A549 (cell line): ENCODE results near the gene CXCR5. TPM values are rescaled to one million over a fixed set of nuclear protein-coding genes. Genes with fewer than 3 reads are reported as not detected.

Source experiments
- ATAC-seq, 2 experiments: fragments of 200-7000 bp in 1 of 2; fragments of >200 bp in 1 of 2; cut with Nextera tagmentation in 1 of 2; cut with Tn5 transposase in 1 of 2; 3 replicates each; pipeline versions ENCODE4 v1.8.0 to v1.9.1; 2018 to 2020; ENCODE audit warnings: mild to moderate bottlenecking in 1 of 2, moderate library complexity in 1 of 2
- CTCF ChIA-PET: fragments of 300-600 bp; sonication (Branson Sonifier 250); formaldehyde crosslinking; extraction: SDS; loops from one replicate; lab custom pipeline; 2021; ENCODE audit warnings: antibody characterized with exemption, inconsistent platforms; lab: Yijun Ruan, JAX
- POLR2A ChIA-PET: fragments of 350-600 bp; formaldehyde crosslinking; extraction: SDS; loops from one replicate; lab custom pipeline; 2021; ENCODE audit warnings: antibody characterized with exemption, inconsistent platforms; lab: Yijun Ruan, JAX
- DNase-seq, 2 experiments: peaks; one replicate each; pipeline versions ENCODE4 v3.0.0 to v3.0.0-alpha.2; 2011 to 2016; ENCODE audit warnings: low read depth in 1 of 2, low spot score in 1 of 2
- FAIRE-seq: peaks from 2 replicates; lab custom pipeline; 2011; peaks lifted over from hg19 to GRCh38; lab: Jason Lieb, UNC
- H3K27ac ChIP-seq, 2 experiments: fragments of >200 bp; sonication (Bioruptor Twin); formaldehyde crosslinking; 3 replicates each; pipeline ENCODE4 v1.5.1; 2016 to 2017
- H3K4me1 ChIP-seq: fragments of >200 bp; sonication (Bioruptor Twin); formaldehyde crosslinking; 3 replicates; pipeline ENCODE4 v1.6.1; 2016
- H3K4me2 ChIP-seq: fragments of >200 bp; sonication (Bioruptor Twin); formaldehyde crosslinking; 3 replicates; pipeline ENCODE4 v1.6.1; 2016
- H3K4me3 ChIP-seq: fragments of >200 bp; sonication (Bioruptor Twin); formaldehyde crosslinking; 3 replicates; pipeline ENCODE4 v1.5.1; 2016
- H3K9me3 ChIP-seq: fragments of >200 bp; sonication (Bioruptor Twin); formaldehyde crosslinking; 3 replicates; pipeline ENCODE4 v1.6.1; 2016
- BHLHE40 ChIP-seq: IDR thresholded peaks from 2 replicates; pipeline ENCODE4 v1.6.1; 2012; ENCODE audit warnings: low read depth, low read length, inconsistent platforms
- CBX2 ChIP-seq: fragments of 200-600 bp; sonication (generic); IDR thresholded peaks from 2 replicates; pipeline ENCODE4 v1.6.1; 2016; ENCODE audit warnings: low read depth, mild to moderate bottlenecking, borderline replicate concordance
- CEBPB ChIP-seq, 2 experiments: fragments of >200 bp in 1 of 2; sonication (Bioruptor Twin) in 1 of 2; formaldehyde crosslinking in 1 of 2; IDR thresholded peaks; 2 replicates each; pipeline ENCODE4 v1.6.1; 2012 to 2016
- CHD4 ChIP-seq: fragments of 200-600 bp; sonication (generic); IDR thresholded peaks from 2 replicates; pipeline ENCODE4 v1.6.1; 2016; ENCODE audit warnings: antibody characterized with exemption, mild to moderate bottlenecking, borderline replicate concordance
- EHF ChIP-seq: fragments of 250-450 bp; sonication (Bioruptor Pico); IDR thresholded peaks from 2 replicates; pipeline ENCODE4 v1.5.0; 2020; ENCODE audit warnings: mild to moderate bottlenecking
- EP300 ChIP-seq, 2 experiments: fragments of >200 bp; sonication (Bioruptor Twin); formaldehyde crosslinking; IDR thresholded peaks; 2 replicates in 1 of 2; 3 replicates in 1 of 2; pipeline ENCODE4 v1.6.1; 2016 to 2017
- FOXS1 ChIP-seq: fragments of 250-450 bp; sonication (Bioruptor Pico); IDR thresholded peaks from 2 replicates; pipeline ENCODE4 v1.5.0; 2020; ENCODE audit warnings: mild to moderate bottlenecking, moderate library complexity
- HEYL ChIP-seq: fragments of 250-450 bp; sonication (Bioruptor Pico); IDR thresholded peaks from 2 replicates; pipeline ENCODE4 v1.8.0; 2021; ENCODE audit warnings: mild to moderate bottlenecking, moderate library complexity
- HMGXB4 ChIP-seq: fragments of 250-450 bp; sonication (Bioruptor Pico); IDR thresholded peaks from 2 replicates; pipeline ENCODE4 v1.5.0; 2021; ENCODE audit warnings: mild to moderate bottlenecking, moderate library complexity, borderline replicate concordance
- HOXA7 ChIP-seq: fragments of 250-450 bp; sonication (Bioruptor Pico); IDR thresholded peaks from 2 replicates; pipeline ENCODE4 v1.5.0; 2020; ENCODE audit warnings: mild to moderate bottlenecking, moderate library complexity
- HOXB5 ChIP-seq: fragments of 250-450 bp; sonication (Bioruptor Pico); IDR thresholded peaks from 2 replicates; pipeline ENCODE4 v1.5.0; 2020; ENCODE audit warnings: mild to moderate bottlenecking, moderate library complexity
- KDM1A ChIP-seq: fragments of 200-600 bp; sonication (generic); IDR thresholded peaks from 2 replicates; pipeline ENCODE4 v1.6.1; 2016; ENCODE audit warnings: low read depth, mild to moderate bottlenecking
- KDM5A ChIP-seq: fragments of 200-600 bp; sonication (generic); IDR thresholded peaks from 2 replicates; pipeline ENCODE4 v1.6.1; 2016; ENCODE audit warnings: antibody characterized with exemption, mild to moderate bottlenecking
- MYC ChIP-seq: IDR thresholded peaks from 2 replicates; pipeline ENCODE4 v1.6.1; 2012; ENCODE audit warnings: mild to moderate bottlenecking, inconsistent platforms, low read length, improper control_type of control experiment, borderline replicate concordance
- PBX3 ChIP-seq: IDR thresholded peaks from 2 replicates; pipeline ENCODE4 v1.6.1; 2012
- PHF8 ChIP-seq: fragments of 200-600 bp; sonication (generic); IDR thresholded peaks from 2 replicates; pipeline ENCODE4 v1.6.1; 2016; ENCODE audit warnings: low read depth, mild to moderate bottlenecking, antibody characterized with exemption, moderate library complexity, borderline replicate concordance
- RARB ChIP-seq: fragments of 250-450 bp; sonication (Bioruptor Pico); IDR thresholded peaks from 2 replicates; pipeline ENCODE4 v1.8.0; 2021; ENCODE audit warnings: mild to moderate bottlenecking, moderate library complexity
- RCOR1 ChIP-seq: fragments of 150-350 bp; IDR thresholded peaks from 2 replicates; pipeline ENCODE4 v1.6.1; 2014; ENCODE audit warnings: antibody characterized with exemption, low read length, low read depth
- SMC3 ChIP-seq: fragments of >200 bp; sonication (Bioruptor Twin); formaldehyde crosslinking; IDR thresholded peaks from 3 replicates; pipeline ENCODE4 v1.6.1; 2018; ENCODE audit warnings: inconsistent platforms
- TFCP2L1 ChIP-seq: fragments of 250-450 bp; sonication (Bioruptor Pico); IDR thresholded peaks from 2 replicates; pipeline ENCODE4 v1.5.0; 2021; ENCODE audit warnings: mild to moderate bottlenecking
- TP53 ChIP-seq: fragments of 250-450 bp; sonication (Bioruptor Pico); IDR thresholded peaks from 2 replicates; pipeline ENCODE4 v1.5.0; 2021; ENCODE audit warnings: mild to moderate bottlenecking, moderate library complexity
- WGBS: methylation state at CpG from one replicate; pipeline ENCODE4 v1.1.6; 2017; ENCODE audit errors: missing lambda C conversion rate; 5-methylcytosine and 5-hydroxymethylcytosine counted together
- polyA plus RNA-seq, 4 experiments: library from polyadenylated mRNA; depleted of rRNA in 3 of 4; stranded (reverse); fragments of >200 nt; fragmentation: RNase III in 1 of 4; extraction: RNeasy Plus Mini Kit Qiagen cat#74134 plus additional on column Dnase treatment in 1 of 4; gene quantifications; 2 replicates in 3 of 4; 3 replicates in 1 of 4; pipeline ENCODE4 v1.2.3, GENCODE V29; 2011 to 2017

The CXCR5 gene
- polyA plus RNA-seq, 2 of the 4 experiments (the other 2 are of a cell fraction) = 0.04 TPM; not detected in 1

DNA sequence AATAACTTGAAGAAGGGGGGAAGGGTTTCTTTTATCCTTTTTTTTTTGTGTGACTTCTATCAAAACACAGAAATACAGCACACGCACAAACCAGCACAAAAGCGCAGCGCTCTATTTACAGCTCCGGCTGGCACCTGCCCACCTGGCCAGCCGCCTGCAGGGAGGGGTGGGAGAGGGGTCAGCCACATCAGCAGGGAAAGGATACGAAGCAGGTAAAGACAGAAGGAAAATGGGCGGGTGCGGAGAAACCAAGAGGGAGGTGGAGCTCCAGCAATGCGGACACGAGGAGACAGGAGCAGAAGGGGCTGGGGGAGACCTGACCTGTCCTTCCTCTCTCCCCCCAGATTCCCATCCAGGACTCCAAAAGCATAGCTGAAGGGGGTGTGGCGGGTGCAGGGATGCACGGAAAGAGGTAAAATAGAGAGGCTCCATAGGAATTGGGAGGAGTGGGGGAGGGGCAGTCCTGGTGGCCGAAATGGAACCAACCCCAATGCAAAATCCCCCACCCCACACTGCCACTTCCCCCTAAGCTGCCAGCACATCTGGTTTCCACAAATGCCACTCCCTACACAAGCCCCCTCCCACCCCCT lies 14.1 kb downstream of the CXCR5 start:
- H3K4me3 ChIP-seq = no peak overlapping the region
- no peak for DNase-seq
- no peak for FAIRE-seq
- 80% methylated on average over 13 of the region's 13 CpGs for WGBS
- ChIA-PET CTCF (interaction anchor here (0.8 to 0.9 kb wide), 2 partner anchors 10 to 33 kb away, joined by 3 to 4 read pairs; no protein-coding TSS in a partner anchor), POLR2A (no interaction called here)
- ATAC-seq = no peak
- no peak overlapping the region for H3K4me2 ChIP-seq
- TF ChIP-seq FOXS1 (CRISPR knock-in tag) (no peak), CEBPB (IDR thresholded peaks at IDR 0.05) (no peak), HOXA7 (CRISPR knock-in tag) (no peak), SMC3 (no peak), CBX2 (no peak), BHLHE40 (no peak), MYC (no peak), CHD4 (no peak), PBX3 (no peak), HEYL (CRISPR knock-in tag) (no peak), RCOR1 (no peak), KDM1A (no peak), EP300 (IDR thresholded peaks at IDR 0.05) (no peak)
- peaks cover 42% of the 10 kb centered on the region; the same call in 2 of the 3 replicates for H3K4me1 ChIP-seq
- no peaks in the 10 kb centered on the region for H3K9me3 ChIP-seq
- peak overlapping the region in 1 of 2 experiments; percentile 26; a peak in 1 of 6 replicates for H3K27ac ChIP-seq

GRCh38 chr11:118898400-118899295 lies 15.0 kb downstream of the CXCR5 start:
- POLR2A ChIA-PET = no interaction called here
- FAIRE-seq (no peak), ATAC-seq (no peak), DNase-seq (no peak)
- no peaks in the 10 kb centered on the region for H3K9me3 ChIP-seq
- H3K27ac ChIP-seq = peak overlapping the region in 1 of 2 experiments; percentile 63; a peak in 2 of 6 replicates
- TF ChIP-seq TP53 (CRISPR knock-in tag) (no peak), TFCP2L1 (CRISPR knock-in tag) (no peak), EHF (no peak), RARB (no peak), HOXB5 (CRISPR knock-in tag) (no peak), MYC (no peak), PHF8 (no peak), HMGXB4 (CRISPR knock-in tag) (no peak), KDM5A (no peak)
- H3K4me3 ChIP-seq = no peak overlapping the region
- CTCF ChIA-PET = interaction anchor here (0.8 to 1.0 kb wide), 2 partner anchors 29 to 58 kb away, joined by 3 read pairs; partner anchors contain the start of gene UPK2
- WGBS = 91% methylated on average over 20 of the region's 35 CpGs
- H3K4me1 ChIP-seq = peaks cover 42% of the 10 kb centered on the region
- H3K4me2 ChIP-seq = no peak overlapping the region
